PC-9 (cell line): Measurements from ENCODE around the gene HMX2.

Experiments
- EZH2 ChIP-seq: fragments of 200-600 bp; sonication (generic); IDR thresholded peaks from 2 replicates; pipeline ENCODE4 v1.8.0; 2017; ENCODE audit warnings: antibody characterized with exemption, low read depth
- TF ChIP-seq, protein P1 (sequence below): fragments of 200-600 bp; sonication (generic); conservative IDR thresholded peaks from 2 replicates; pipeline ENCODE4 v1.6.1; 2017; ENCODE audit warnings: mixed run types, antibody characterized with exemption, mild to moderate bottlenecking, moderate library complexity

DNA sequence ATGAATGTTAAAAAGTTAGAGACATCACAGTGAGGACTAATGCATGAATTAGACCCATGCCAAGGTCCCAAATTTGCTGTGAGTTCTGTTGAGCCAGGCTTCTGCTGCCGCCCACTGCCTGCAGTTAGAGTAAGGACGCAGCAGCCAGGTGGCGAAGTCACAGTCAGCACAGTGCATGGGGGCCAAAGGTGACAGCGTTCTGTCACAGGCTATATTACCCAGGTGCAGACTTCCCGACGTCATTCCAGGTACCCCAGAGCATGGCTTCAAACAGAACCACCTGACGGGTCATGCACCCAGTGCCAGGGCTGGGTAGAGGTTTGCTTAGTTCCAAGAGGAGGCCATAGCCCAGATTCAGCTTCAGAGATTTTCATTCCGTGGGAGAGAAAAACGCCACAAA, 46.1 kb upstream of the HMX2 start:
- TF ChIP-seq EZH2 = no peak
- TF ChIP-seq, protein P1, sequence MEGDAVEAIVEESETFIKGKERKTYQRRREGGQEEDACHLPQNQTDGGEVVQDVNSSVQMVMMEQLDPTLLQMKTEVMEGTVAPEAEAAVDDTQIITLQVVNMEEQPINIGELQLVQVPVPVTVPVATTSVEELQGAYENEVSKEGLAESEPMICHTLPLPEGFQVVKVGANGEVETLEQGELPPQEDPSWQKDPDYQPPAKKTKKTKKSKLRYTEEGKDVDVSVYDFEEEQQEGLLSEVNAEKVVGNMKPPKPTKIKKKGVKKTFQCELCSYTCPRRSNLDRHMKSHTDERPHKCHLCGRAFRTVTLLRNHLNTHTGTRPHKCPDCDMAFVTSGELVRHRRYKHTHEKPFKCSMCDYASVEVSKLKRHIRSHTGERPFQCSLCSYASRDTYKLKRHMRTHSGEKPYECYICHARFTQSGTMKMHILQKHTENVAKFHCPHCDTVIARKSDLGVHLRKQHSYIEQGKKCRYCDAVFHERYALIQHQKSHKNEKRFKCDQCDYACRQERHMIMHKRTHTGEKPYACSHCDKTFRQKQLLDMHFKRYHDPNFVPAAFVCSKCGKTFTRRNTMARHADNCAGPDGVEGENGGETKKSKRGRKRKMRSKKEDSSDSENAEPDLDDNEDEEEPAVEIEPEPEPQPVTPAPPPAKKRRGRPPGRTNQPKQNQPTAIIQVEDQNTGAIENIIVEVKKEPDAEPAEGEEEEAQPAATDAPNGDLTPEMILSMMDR = no peak
